Measurements from ENCODE around the gene PA2G4.

GRCh38 chr12:56159482-56160192, 55.3 kb downstream of the PA2G4 start:
- TF ChIP-seq CTCF (IDR thresholded peaks at IDR 0.05) (no peak), ZFX (IDR thresholded peaks at IDR 0.05; ENCODE audit: borderline replicate concordance) (no peak)
